SK-N-SH (cell line): ENCODE data around the gene SNAI3.

Source experiments
- CTCF ChIP-seq: fragments of 200-600 bp; sonication (generic); IDR thresholded peaks from 2 replicates; pipeline ENCODE4 v1.6.1; 2017; ENCODE audit warnings: antibody characterized with exemption, mild to moderate bottlenecking, moderate library complexity
- EP300 ChIP-seq, 2 experiments: IDR thresholded peaks; 2 replicates each; pipeline versions ENCODE4 v1.4.0 to v1.6.1; 2012; ENCODE audit warnings: borderline replicate concordance in 1 of 2, low read depth in 1 of 2, low read length in 1 of 2
- POLR2AphosphoS5 ChIP-seq: IDR thresholded peaks from 2 replicates; pipeline ENCODE4 v1.6.1; 2012; ENCODE audit warnings: low read depth, low read length
- RAD21 ChIP-seq: IDR thresholded peaks from 2 replicates; pipeline ENCODE4 v1.6.1; 2012; ENCODE audit warnings: mild to moderate bottlenecking, low read length
- REST ChIP-seq: IDR thresholded peaks from 2 replicates; pipeline ENCODE4 v1.6.1; 2012; ENCODE audit warnings: mild to moderate bottlenecking, low read depth, low read length, moderate library complexity
- RXRA ChIP-seq: IDR thresholded peaks from 2 replicates; pipeline ENCODE4 v1.4.0; 2012; ENCODE audit warnings: low read depth, mild to moderate bottlenecking, borderline replicate concordance
- TEAD4 ChIP-seq: IDR thresholded peaks from 2 replicates; pipeline ENCODE4 v1.4.0; 2012; ENCODE audit warnings: mild to moderate bottlenecking, borderline replicate concordance; ENCODE audit not compliant: insufficient read depth
- YY1 ChIP-seq: IDR thresholded peaks from 2 replicates; pipeline ENCODE4 v1.4.0; 2012; ENCODE audit warnings: low read depth, mild to moderate bottlenecking

- TF ChIP-seq POLR2AphosphoS5 (no peak), REST (no peak), EP300 (IDR thresholded peaks at IDR 0.05; ENCODE audit: borderline replicate concordance in 1 of 2, low read depth in 1 of 2, low read length in 1 of 2) (no peak), CTCF (no peak), RXRA (no peak), RAD21 (no peak), YY1 (no peak), TEAD4 (no peak)
Measured at GRCh38 chr16:88657371-88657770, 28.9 kb downstream of the SNAI3 start.
